GM04503 (cell line): ENCODE measurements around the gene DLG4.
A peak's percentile ranks its signal among the peaks of the same experiment; 100 is the strongest.
"Not testable (repeated sequence)": the region's sequence is repeated elsewhere in the genome, so short reads cannot be mapped to it uniquely, and the experiment has no call there.

Source experiments
- DNase-seq: peaks from one replicate; pipeline ENCODE4 v3.0.0-alpha.2; 2012; ENCODE audit warnings: low read depth

The DLG4 gene

DNA sequence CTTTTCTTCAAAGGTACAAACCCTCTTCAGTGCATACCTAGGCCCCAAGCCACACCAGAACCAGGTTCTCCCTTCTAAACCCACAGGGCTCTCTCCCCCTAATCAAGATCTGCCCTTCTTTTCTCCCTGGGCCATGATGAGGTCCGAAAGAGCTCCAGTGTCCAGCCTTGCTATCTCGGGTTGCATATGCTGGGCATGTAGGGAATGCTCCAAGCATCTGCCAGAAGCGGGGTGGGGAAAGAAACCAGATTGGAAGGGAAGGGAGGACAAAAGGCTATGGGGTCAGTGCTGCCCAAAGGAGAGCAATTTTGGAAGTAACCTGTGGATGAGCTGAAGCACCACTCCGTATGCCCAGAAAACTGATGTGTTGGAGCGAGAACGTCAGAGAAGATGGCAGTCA lies 29.6 kb upstream of the DLG4 start:
- DNase-seq = no peak

- DNase-seq = no peak
These were observed 29.2 kb upstream of the DLG4 start for GRCh38 chr17:7248796-7249195.

DNA sequence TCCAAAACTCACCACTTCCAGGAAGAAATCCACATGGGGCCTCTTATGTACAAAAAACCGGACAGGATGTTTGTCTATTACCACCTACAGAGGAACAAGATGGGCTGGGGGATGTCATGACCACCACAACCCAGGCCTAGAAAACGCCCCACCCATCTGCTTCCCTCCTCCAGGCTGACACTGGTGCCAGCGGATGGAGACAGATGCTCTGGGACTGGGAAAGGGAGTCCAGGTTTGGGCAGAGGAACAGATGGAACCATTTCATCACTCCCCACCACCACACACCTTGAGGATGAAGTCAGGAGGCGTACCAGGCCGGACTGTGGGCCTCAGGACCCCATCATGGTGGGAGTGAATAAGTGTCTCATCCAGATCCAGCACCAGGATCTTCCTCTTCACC lies 27.1 kb upstream of the DLG4 start:
- no peak for DNase-seq

DNA sequence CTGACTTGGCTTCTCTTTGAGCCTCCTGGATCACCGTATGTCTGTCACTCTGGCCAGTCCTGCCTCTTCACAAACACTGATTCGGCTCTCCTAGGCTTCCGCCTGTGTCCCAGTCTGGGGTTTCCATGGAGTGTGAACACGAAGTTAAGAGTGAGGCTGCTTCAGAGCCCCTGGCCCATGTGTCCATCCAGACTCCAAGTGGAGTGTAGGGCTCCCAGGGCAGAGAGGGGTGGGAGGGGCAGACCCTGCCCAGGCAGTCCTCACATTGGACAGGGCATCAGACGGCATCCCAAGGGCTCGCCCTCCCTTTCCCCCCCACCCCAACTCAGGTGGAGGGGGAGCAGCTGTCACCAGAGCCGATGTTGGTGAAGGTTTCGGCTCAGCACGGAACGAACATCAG lies 24.2 kb upstream of the DLG4 start:
- DNase-seq = not testable (repeated sequence)

DNA sequence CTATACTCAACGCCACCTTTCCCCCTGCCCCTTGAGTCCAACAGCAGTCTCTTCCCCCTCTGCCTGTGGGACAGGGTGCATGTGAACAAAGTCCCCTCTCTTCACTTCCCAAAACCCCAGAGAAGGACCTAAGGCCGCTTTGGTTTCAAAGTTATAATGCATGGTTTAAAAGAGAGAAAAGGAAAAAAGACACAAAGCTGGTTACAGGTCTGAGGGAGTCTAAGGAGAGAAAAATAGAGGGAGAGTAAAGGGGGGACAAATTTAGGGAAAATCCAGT lies 23.8 kb upstream of the DLG4 start:
- no peak for DNase-seq

DNA sequence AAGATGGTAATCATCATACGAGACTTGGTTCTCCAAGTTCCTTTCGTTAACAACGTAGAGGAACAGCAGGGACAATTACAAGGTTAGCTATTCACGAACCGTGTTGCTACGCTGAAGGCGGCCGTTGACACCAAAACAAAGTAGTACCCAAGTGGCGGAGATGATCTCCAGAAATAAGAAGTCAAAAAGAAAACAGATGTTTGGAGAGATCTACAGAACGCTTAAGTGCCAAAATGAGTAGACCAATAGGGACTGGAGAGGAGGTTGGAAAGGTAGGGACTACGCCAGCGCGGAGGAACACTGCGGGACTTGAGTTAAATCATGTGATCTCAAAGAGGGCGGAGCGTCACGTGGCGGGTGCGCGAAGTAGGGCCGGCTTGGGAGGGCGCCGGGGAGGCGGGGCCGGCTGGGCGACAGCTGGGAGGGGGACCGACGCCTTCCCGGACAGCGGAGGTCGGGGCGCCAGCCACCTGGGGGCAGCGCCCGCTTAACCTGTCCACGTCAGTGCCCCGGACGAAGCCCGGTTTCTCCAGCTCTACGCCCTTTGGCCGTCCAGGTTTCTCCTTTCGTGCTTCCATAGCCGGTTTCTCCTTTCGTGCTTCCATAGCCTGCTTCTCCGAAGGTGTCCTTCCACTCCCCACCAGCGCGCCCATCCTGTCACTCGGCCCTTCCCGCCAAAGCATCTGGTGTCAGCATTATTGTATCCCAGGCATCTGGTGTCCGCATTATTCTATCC lies 23.2 kb upstream of the DLG4 start:
- peak; percentile 79 for DNase-seq

DNA sequence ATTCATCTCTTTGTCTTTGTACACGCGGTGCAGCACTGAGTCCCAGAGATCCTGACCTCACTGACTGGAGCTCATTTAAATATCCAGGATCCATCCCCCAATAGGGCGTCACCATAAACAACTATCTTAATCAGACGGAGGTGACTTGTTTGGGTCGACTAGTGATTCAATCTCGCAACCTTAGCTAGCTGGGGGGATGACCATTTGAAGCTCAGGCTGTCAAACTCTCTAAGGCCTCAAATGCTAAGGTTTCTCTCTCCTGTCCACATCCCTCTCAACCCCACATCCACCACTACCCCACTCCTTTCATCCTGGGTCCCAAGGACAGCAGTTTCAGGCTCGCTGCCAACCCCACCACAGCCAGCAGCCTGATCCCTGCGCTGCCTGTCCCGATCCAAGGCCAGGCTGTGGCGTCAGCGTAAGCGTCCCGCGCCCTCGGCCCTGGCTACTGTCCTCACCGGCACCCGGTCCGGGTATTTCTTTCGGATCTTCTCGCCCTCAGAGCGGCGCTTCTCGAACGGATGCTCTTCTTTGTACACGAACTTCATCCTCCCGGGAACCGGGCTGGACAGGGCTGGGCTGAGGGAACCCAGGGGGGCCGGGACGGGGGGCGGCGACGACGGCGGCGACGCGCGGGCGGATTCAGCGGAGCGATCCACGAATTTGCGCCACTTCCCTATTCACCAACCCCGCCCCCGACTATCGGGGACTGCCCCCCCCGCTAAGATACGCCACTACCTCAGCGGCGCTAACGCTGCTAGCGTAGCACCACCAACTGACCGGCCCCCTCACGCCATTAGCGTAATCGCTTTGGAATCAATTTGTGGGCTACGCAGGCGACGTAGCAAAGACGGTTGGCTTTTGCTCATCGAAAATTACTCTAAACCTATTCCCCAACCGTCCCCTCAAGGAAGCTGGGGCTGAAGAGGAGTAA lies 22.4 kb upstream of the DLG4 start, which contains the start of gene GABARAP:
Gene GABARAP, minus strand, starts transcription at position 667 of the 934 bp plus-strand sequence. Its CDS starts 119 bp downstream, at position 548.
- no peak for DNase-seq

GRCh38 chr17:7241090-7241733 lies 21.6 kb upstream of the DLG4 start:
- DNase-seq = no peak

DNA sequence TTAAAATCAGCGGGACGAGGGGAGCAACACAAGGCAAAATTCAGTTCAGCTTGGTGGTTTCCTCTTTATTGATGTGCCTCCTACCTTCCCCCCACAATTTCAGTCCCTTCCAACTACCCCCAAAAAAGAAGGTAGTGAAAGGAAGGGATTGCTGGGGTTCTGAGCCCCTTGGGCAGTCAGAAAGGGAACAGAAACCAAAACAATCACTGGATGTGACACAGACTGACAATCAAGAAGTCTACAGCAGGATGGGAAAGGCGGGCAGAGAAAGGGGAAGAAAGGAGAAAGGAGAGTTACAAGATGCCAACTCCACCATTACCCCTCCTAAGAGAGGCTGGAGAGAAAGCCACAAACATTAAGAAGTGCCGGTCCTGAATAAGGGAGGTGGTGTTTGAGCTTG lies 20.7 kb upstream of the DLG4 start:
- DNase-seq = no peak

- DNase-seq = peak; percentile 97
These were observed 19.7 kb upstream of the DLG4 start, which contains the start of gene PHF23 for GRCh38 chr17:7239091-7240027. Gene PHF23, minus strand, starts transcription at chr17:7239457. Its CDS starts 178 bp downstream, at chr17:7239279.

GRCh38 chr17:7238420-7239090 lies 18.9 kb upstream of the DLG4 start:
- DNase-seq = no peak

- no peak for DNase-seq
These were observed 18.3 kb upstream of the DLG4 start for GRCh38 chr17:7237761-7238419.

DNA sequence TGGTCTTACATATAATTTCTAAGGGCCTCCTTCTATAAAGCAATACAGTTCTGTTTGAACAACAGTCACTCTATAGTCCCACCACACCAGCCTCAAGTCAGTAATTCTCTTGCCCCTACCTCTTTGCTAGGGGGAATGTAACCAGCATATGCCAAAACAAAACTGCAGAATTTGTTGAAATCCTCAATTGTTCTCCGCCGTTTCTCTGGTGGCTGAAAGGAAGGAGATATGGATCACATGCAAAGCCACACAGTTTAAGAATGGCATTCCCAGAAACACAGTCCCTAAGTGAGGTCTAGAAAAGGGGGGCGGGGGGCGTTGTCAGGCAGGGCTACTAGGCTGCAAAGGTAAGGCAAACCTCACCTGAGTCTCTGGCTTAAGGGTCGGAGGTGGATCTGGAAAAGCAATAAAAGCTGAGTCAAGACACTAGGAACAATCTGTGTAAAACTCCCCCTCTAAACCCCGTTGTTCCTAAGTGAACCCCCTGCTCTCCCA lies 17.7 kb upstream of the DLG4 start:
- no peak for DNase-seq

DNA sequence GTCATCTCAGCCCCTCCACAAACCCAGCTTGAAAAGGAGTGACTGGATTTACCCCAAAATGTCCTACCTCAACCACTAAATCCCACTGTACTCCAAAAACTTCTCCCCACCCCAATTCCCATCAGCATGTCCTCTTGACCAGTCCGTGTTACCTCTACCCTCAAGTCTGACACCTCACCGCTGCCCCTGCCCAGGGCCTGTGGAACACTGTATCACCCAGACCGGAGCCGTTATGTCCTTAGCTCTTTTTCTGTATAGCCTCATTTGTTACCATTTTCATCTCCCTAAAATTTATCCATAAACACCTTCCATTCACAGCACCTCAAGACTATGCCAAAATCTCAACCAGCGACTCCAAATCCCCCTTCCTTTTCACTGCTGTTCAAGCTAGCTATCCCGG lies 17.2 kb upstream of the DLG4 start:
- DNase-seq = no peak

DNA sequence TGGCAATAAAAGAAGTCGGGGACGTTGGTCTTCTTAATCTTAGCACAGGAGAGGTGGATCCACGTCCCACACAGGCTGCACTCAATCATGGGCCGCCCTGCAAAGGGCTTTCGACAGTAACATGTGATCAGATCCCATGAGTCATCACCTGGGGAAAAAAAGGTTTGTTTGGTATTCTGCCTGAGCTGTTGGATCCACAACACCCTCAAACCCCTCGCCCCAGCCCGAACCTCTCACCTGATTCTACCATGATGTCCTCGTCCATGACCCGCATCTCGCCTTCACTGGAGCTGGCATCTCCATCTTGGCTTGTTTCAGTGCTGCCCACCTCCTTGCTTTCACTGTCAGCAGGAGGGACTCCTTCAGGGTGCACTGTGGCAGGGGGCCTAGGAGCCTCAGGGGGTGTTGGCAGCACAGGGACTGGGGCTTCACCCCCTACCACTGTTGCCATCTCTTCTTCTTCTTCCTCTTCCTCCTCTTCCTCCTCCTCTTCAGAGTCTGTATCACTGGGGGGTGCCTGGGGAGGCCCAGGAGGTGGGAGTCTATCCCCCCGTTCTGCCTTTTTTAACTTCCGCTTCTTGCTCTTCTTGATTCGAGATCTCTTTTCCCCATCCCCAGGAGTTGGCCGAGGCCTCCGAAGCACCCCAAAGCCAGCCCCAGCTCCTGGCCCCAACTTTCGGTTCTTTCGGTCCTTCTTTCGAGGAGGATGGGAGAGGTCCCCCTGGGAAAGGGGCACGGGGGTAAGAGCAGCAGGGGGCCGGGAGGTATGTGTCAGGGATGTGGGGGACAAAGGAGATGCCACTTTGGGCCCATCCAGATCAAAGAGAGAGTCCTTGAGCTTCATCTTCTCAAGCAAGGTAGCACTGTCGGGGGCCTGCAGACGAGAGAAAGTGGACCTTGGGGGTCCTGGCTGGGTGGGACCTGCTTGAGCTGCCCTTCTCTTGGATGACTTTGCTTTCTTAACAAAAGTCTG lies 16.3 kb upstream of the DLG4 start:
- DNase-seq = no peak

DNA sequence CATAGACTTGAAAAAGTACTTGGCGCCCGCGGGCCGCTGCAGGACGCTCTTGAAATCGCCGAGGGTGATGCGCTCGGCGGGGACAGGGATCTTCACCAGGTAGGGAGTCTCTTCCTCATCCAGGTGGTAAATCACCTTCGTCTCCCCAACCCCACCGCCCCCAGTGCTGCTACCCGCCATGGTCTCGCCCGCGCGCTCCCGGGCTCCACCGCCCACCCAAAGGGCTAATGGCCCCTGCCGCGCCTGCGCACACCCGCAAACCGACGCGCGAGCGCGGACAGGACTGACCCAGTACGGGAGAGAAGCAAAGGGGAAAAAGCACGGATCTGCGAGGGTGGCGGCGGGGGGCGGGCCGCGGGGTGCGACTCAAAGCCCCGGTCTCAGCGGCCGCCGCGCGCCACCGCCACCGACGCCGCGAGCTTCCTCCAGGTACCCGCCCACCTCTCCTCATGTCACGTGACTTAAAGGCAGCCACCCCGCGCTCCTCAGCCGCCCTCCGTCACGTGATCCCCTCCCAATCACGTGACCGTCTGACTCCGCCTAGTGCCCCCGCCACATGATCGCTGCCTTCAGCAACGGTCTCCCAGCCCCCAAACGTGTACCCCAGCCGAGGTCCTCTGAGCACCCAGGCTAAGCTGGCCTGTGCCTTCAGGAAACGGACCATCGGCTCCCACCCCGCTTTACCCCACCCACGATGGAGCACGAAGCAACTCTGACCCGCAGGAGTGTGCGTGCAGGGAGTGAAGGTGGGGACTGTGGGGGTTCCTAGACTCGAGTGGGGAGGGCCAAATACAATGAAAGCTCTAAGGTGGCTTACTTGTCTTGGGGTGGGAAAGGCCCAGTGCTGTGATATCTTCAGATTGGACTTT lies 14.7 kb upstream of the DLG4 start, which contains the start of gene DVL2:
Gene DVL2, minus strand, starts transcription at position 435 of the 869 bp plus-strand sequence. Its CDS starts 255 bp downstream, at position 180.
- no peak for DNase-seq

GRCh38 chr17:7233701-7234082 lies 14.1 kb upstream of the DLG4 start:
- no peak for DNase-seq

DNA sequence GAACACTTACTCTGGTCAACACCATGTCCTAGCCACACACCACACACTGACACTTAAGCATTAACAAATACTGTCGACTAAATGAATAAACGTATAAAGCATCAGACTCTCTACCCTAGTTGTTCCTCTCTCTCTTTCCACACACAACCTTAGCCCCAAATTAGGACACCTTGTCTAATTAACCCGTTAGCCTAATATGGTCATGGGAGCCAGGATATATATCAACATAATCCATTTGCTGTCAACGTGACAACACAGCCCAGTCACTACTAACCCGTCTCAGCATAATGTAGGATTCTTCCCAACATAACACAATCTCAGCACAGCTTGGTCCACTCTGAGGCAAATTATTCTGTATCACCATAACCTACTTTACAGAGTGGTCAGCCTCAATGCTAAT lies 12.5 kb upstream of the DLG4 start:
- DNase-seq = no peak
